K562 (cell line): ENCODE results near the gene PLCD1. TPM values are rescaled to one million over a fixed set of nuclear protein-coding genes. Genes with fewer than 3 reads are reported as not detected.

Experiments used
- AFF4 ChIP-seq: sonication (generic); formaldehyde crosslinking; IDR thresholded peaks from 2 replicates; pipeline ENCODE4 v1.8.0; 2023; ENCODE audit warnings: mild to moderate bottlenecking, missing genetic modification reagents
- BDP1 ChIP-seq: IDR thresholded peaks from 3 replicates; pipeline ENCODE4 v1.6.1; 2011; ENCODE audit not compliant: insufficient read length, insufficient read depth
- CBX2 ChIP-seq: fragments of 200-600 bp; sonication (generic); IDR thresholded peaks from one replicate; pipeline ENCODE4 v1.6.1; 2012; ENCODE audit warnings: mild to moderate bottlenecking, low read length, inconsistent platforms; ENCODE audit not compliant: insufficient read depth, poor library complexity, severe bottlenecking
- ETV5 ChIP-seq: sonication (generic); formaldehyde crosslinking; IDR thresholded peaks from 2 replicates; pipeline ENCODE4 v1.4.0; 2020; ENCODE audit warnings: low read depth, mild to moderate bottlenecking, missing genetic modification reagents
- FOXM1 ChIP-seq, 2 experiments: fragments of 450-650 bp in 1 of 2; sonication (generic) in 1 of 2; formaldehyde crosslinking in 1 of 2; IDR thresholded peaks; 2 replicates each; pipeline versions ENCODE4 v1.6.1 to v1.9.0; 2017 to 2022; ENCODE audit warnings: low read depth in 2 of 2, mild to moderate bottlenecking in 2 of 2, missing genetic modification reagents in 1 of 2, moderate library complexity in 1 of 2
- GTF3C2 ChIP-seq: IDR thresholded peaks from 3 replicates; pipeline ENCODE4 v1.6.1; 2011; ENCODE audit warnings: borderline replicate concordance, mild to moderate bottlenecking, moderate library complexity; ENCODE audit not compliant: insufficient read length; ENCODE audit errors: extremely low read depth
- HNRNPLL ChIP-seq: fragments of 200-400 bp; formaldehyde crosslinking; IDR thresholded peaks from 2 replicates; pipeline ENCODE4 v1.6.1; 2017; ENCODE audit warnings: low read length, low read depth, mild to moderate bottlenecking; ENCODE audit not compliant: poor library complexity, severe bottlenecking
- MTA2 ChIP-seq: fragments of 450-650 bp; IDR thresholded peaks from 2 replicates; pipeline ENCODE4 v1.6.1; 2016; ENCODE audit warnings: low read depth
- TFAM ChIP-seq: fragments of 250-450 bp; sonication (Bioruptor Pico); conservative IDR thresholded peaks from 2 replicates; pipeline ENCODE4 v1.5.0; 2021; ENCODE audit warnings: mild to moderate bottlenecking, moderate library complexity
- USF2 ChIP-seq: sonication (generic); formaldehyde crosslinking; IDR thresholded peaks from 2 replicates; pipeline ENCODE4 v1.5.0; 2020; ENCODE audit warnings: missing genetic modification reagents
- ZNF717 ChIP-seq: fragments of 250-450 bp; sonication (Bioruptor Pico); IDR thresholded peaks from 2 replicates; pipeline ENCODE4 v1.5.0; 2021
- polyA plus RNA-seq, 8 experiments: library from polyadenylated mRNA; depleted of rRNA in 4 of 8; stranded (reverse) in 5 of 8; unstranded in 3 of 8; fragments of >200 nt; fragmentation: Nextera tagmentation in 2 of 8; fragmentation: Illumina TruSeq in 1 of 8; extraction: Ambion mirVana in 2 of 8; extraction: Trizol in 1 of 8; gene quantifications; 2 replicates each; pipeline versions ENCODE4 v1.2.1 to v1.2.3, GENCODE V29; 2011 to 2014; ENCODE audit warnings: inconsistent platforms in 1 of 8, missing spikeins in 1 of 8
- total RNA-seq, 7 experiments: library from RNA; depleted of rRNA in 6 of 7; stranded (reverse); fragments of >200 nt in 6 of 7; fragmentation: Illumina TruSeq in 2 of 7; extraction: Trizol in 2 of 7; gene quantifications; 2 replicates each; pipeline versions ENCODE4 v1.2.1 to v1.2.3, GENCODE V29; 2011 to 2021; ENCODE audit warnings: low replicate concordance in 1 of 7
- TF ChIP-seq, protein P1 (sequence below): IDR thresholded peaks from 2 replicates; pipeline ENCODE4 v1.6.1; 2016; ENCODE audit warnings: missing genetic modification characterization, missing compliant biosample characterization
- TF ChIP-seq, protein P2 (sequence below), 3 experiments: IDR thresholded peaks in 2 of 3; conservative IDR thresholded peaks in 1 of 3; 2 replicates each; pipeline ENCODE4 v1.5.1; 2011 to 2012; ENCODE audit warnings: low read length in 3 of 3, mild to moderate bottlenecking in 3 of 3, control low read depth in 2 of 3, improper control_type of control experiment in 1 of 3, inconsistent platforms in 1 of 3, low read depth in 1 of 3, mixed read lengths in 1 of 3, moderate library complexity in 1 of 3; ENCODE audit not compliant: insufficient read depth in 2 of 3

PLCD1 gene
- total and polyA plus RNA-seq, 9 of the 15 experiments (the other 6 are each of a cell fraction or from before 2014, with no cell fraction given), result 5.4 to 209 (median 116) TPM

DNA sequence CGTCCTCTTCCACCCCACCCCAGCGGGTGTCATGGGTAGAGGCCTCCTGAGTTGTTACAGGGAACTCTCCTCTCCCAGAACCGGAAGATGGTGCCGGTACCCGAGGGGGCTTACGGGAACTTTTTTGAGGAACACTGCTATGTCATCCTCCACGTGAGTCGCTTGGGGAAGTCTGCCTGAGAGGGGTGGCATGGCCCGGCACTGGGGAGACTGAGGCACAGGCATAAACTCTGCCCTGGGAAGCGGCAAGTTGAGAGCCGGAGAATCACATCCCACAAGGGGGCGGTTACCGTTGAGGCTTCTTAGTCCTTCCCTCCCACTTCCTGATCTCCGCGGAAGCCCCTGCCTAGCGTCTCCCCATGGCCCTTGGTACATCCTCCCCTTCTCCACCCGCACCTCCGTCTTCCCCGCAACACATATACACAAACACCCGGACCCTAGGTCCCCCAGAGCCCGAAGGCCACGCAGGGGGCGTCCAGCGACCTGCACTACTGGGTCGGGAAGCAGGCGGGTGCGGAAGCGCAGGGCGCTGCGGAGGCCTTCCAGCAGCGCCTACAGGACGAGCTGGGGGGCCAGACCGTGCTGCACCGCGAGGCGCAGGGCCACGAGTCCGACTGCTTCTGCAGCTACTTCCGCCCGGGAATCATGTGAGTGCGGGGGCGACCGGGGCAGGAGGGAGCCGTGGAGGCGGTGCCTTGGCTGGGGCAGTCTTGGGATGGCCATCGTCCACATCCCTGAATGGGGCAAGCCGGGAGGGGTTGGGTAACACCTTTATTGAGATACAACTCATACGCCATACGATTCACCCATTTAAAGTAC is 35.4 kb downstream of the PLCD1 start (continued):
- TF ChIP-seq GTF3C2 (no peak), FOXM1 (IDR thresholded peaks at IDR 0.05; ENCODE audit: low read depth) (no peak), FOXM1 (CRISPR knock-in tag; IDR thresholded peaks at IDR 0.05; ENCODE audit: low read depth) (no peak), TFAM (no peak), AFF4 (CRISPR knock-in tag) (peak; percentile 92; the same call in 1 of the 2 replicates), ZNF717 (CRISPR knock-in tag) (no peak), CBX2 (no peak), USF2 (CRISPR knock-in tag) (no peak), BDP1 (no peak), ETV5 (CRISPR knock-in tag) (peak; percentile 96), HNRNPLL (peak; percentile 72), MTA2 (peak; percentile 41; the same call in 1 of the 2 replicates)
- TF ChIP-seq, protein P1, sequence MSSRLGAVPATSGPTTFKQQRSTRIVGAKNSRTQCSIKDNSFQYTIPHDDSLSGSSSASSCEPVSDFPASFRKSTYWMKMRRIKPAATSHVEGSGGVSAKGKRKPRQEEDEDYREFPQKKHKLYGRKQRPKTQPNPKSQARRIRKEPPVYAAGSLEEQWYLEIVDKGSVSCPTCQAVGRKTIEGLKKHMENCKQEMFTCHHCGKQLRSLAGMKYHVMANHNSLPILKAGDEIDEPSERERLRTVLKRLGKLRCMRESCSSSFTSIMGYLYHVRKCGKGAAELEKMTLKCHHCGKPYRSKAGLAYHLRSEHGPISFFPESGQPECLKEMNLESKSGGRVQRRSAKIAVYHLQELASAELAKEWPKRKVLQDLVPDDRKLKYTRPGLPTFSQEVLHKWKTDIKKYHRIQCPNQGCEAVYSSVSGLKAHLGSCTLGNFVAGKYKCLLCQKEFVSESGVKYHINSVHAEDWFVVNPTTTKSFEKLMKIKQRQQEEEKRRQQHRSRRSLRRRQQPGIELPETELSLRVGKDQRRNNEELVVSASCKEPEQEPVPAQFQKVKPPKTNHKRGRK, result no peak
- TF ChIP-seq, protein P2, sequence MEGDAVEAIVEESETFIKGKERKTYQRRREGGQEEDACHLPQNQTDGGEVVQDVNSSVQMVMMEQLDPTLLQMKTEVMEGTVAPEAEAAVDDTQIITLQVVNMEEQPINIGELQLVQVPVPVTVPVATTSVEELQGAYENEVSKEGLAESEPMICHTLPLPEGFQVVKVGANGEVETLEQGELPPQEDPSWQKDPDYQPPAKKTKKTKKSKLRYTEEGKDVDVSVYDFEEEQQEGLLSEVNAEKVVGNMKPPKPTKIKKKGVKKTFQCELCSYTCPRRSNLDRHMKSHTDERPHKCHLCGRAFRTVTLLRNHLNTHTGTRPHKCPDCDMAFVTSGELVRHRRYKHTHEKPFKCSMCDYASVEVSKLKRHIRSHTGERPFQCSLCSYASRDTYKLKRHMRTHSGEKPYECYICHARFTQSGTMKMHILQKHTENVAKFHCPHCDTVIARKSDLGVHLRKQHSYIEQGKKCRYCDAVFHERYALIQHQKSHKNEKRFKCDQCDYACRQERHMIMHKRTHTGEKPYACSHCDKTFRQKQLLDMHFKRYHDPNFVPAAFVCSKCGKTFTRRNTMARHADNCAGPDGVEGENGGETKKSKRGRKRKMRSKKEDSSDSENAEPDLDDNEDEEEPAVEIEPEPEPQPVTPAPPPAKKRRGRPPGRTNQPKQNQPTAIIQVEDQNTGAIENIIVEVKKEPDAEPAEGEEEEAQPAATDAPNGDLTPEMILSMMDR (IDR thresholded peaks at IDR 0.05 in 2 of 3, conservative IDR thresholded peaks at IDR 0.05 in 1 of 3; ENCODE audit: insufficient read depth in 2 of 3, low read depth in 1 of 3, low read length in 3 of 3), result peak in 1 of 3 experiments; percentile 30; a peak in 3 of 6 replicates
